ENCODE results near the gene SERPINA10.
"Not testable (repeated sequence)": the region's sequence is repeated elsewhere in the genome, so short reads cannot be mapped to it uniquely, and the experiment has no call there.

Gene SERPINA10

GRCh38 chr14:94269156-94269555 lies 23.9 kb downstream of the SERPINA10 start:
- H3K27ac ChIP-seq (ENCODE audit: low read depth, low read length, poor library complexity, severe bottlenecking), result no peak overlapping the region
- H3K9ac ChIP-seq (ENCODE audit: low read length), result no peak overlapping the region
- H3K4me3 ChIP-seq (ENCODE audit: low read depth, low read length, poor library complexity, severe bottlenecking), result no peak overlapping the region
- no peaks in the 10 kb centered on the region for H3K4me1 ChIP-seq (ENCODE audit: insufficient read depth, low read length, severe bottlenecking)
- no peaks in the 10 kb centered on the region for H3K36me3 ChIP-seq (ENCODE audit: insufficient read depth, low read length)
- TF ChIP-seq EZH2 (IDR thresholded peaks at IDR 0.05; ENCODE audit: borderline replicate concordance, low read length), result no peak
- no peak for TF ChIP-seq CTCF (IDR thresholded peaks at IDR 0.05; ENCODE audit: low read length)
- no peaks in the 10 kb centered on the region for H3K9me3 ChIP-seq (ENCODE audit: low read length)
- no peaks in the 10 kb centered on the region for H3K79me2 ChIP-seq (ENCODE audit: insufficient read depth, low read length)
- no peaks in the 10 kb centered on the region for H3K27me3 ChIP-seq (ENCODE audit: insufficient read depth, low read length)
- H3K4me2 ChIP-seq (ENCODE audit: low read length), result no peak overlapping the region
- no peak overlapping the region for H2AFZ ChIP-seq (ENCODE audit: low read length)
- H4K20me1 ChIP-seq (ENCODE audit: insufficient read depth, low read length), result no peaks in the 10 kb centered on the region
- no peaks in the 10 kb centered on the region for H3K9me2 ChIP-seq (ENCODE audit: low read depth, low read length)
- no peaks in the 10 kb centered on the region for H3F3A ChIP-seq (ENCODE audit: insufficient read depth, low read length)

DNA sequence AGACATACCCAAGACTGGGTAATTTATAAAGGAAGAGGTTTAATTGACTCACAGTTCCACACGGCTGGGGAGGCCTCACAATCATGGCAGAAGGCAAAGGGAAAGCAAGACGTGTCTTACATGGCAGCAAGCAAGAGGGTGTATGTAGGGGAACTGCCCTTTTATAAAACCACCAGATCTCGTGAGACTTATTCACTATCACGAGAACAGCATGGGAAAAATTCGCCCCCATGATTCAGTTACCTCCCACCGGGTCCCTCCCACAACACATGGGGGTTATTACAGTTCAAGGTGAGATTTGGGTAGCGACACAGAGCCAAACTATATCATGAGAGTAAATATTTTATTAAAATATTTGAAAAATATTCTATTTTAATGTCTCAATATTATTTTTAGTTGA lies 24.5 kb downstream of the SERPINA10 start:
- not testable (repeated sequence) for H3K4me3 ChIP-seq (ENCODE audit: low read depth, low read length, poor library complexity, severe bottlenecking); H3K4me2 ChIP-seq (ENCODE audit: low read length); H3K36me3 ChIP-seq (ENCODE audit: insufficient read depth, low read length)

DNA sequence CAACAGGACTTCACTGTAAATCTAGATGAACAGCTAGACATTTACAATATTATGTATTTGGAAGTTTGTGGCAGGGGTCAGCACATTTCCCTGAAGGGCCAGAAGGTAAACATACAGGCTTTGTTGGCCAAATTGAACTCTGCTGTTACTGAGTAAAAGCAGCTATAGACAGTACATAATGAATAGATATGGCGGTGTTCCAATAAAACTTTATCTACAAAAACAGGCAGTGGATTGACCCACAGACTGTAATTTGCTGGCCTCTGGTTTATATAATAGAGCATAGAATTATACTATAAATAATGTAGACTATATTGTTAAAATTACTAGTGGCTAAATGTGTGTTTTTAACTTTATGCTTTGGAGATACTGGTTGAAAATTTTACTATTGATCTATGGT lies 25.7 kb downstream of the SERPINA10 start:
- TF ChIP-seq EZH2 (IDR thresholded peaks at IDR 0.05; ENCODE audit: borderline replicate concordance, low read length) (no peak), CTCF (IDR thresholded peaks at IDR 0.05; ENCODE audit: low read length) (no peak)
- Histone ChIP-seq H3K27me3 (ENCODE audit: insufficient read depth, low read length) (no peaks in the 10 kb centered on the region), H3K9ac (ENCODE audit: low read length) (no peak overlapping the region), H3K9me3 (ENCODE audit: low read length) (no peaks in the 10 kb centered on the region), H4K20me1 (ENCODE audit: insufficient read depth, low read length) (no peaks in the 10 kb centered on the region), H3K9me2 (ENCODE audit: low read depth, low read length) (no peaks in the 10 kb centered on the region), H3K4me3 (ENCODE audit: low read depth, low read length, poor library complexity, severe bottlenecking) (no peak overlapping the region), H2AFZ (ENCODE audit: low read length) (no peak overlapping the region), H3K79me2 (ENCODE audit: insufficient read depth, low read length) (no peaks in the 10 kb centered on the region), H3K27ac (ENCODE audit: low read depth, low read length, poor library complexity, severe bottlenecking) (no peak overlapping the region), H3K4me1 (ENCODE audit: insufficient read depth, low read length, severe bottlenecking) (no peaks in the 10 kb centered on the region), H3K4me2 (ENCODE audit: low read length) (no peak overlapping the region), H3F3A (ENCODE audit: insufficient read depth, low read length) (no peaks in the 10 kb centered on the region), H3K36me3 (ENCODE audit: insufficient read depth, low read length) (no peaks in the 10 kb centered on the region)

More for the DNA sequence above, 24.5 kb downstream of the SERPINA10 start:
- H3F3A ChIP-seq (ENCODE audit: insufficient read depth, low read length); H3K9me3 ChIP-seq (ENCODE audit: low read length); H2AFZ ChIP-seq (ENCODE audit: low read length); H3K79me2 ChIP-seq (ENCODE audit: insufficient read depth, low read length); H4K20me1 ChIP-seq (ENCODE audit: insufficient read depth, low read length); H3K9ac ChIP-seq (ENCODE audit: low read length); H3K9me2 ChIP-seq (ENCODE audit: low read depth, low read length); H3K27ac ChIP-seq (ENCODE audit: low read depth, low read length, poor library complexity, severe bottlenecking); H3K4me1 ChIP-seq (ENCODE audit: insufficient read depth, low read length, severe bottlenecking); H3K27me3 ChIP-seq (ENCODE audit: insufficient read depth, low read length): not testable (repeated sequence)

DNA sequence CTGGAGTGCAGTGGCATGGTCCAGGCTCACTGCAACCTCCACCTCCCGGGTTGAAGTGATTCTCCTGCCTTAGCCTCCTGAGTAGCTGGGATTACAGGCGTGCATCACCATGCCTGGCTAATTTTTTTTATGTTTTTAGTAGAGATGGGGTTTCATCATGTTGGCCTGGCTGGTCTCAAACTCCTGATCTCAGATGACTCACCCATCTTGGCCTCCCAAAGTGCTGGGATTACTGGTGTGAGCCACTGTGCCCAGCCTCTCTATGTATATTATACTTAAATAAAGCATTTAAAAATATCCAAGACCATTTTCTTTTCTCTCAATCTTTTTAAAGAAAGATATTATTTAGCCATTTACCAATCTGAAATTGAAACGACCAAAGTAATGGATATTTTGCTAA lies 28.9 kb downstream of the SERPINA10 start:
- not testable (repeated sequence) for H2AFZ ChIP-seq (ENCODE audit: low read length); H4K20me1 ChIP-seq (ENCODE audit: insufficient read depth, low read length); H3K79me2 ChIP-seq (ENCODE audit: insufficient read depth, low read length); H3F3A ChIP-seq (ENCODE audit: insufficient read depth, low read length); H3K4me3 ChIP-seq (ENCODE audit: low read depth, low read length, poor library complexity, severe bottlenecking); H3K9me3 ChIP-seq (ENCODE audit: low read length); H3K36me3 ChIP-seq (ENCODE audit: insufficient read depth, low read length); H3K4me1 ChIP-seq (ENCODE audit: insufficient read depth, low read length, severe bottlenecking); H3K9me2 ChIP-seq (ENCODE audit: low read depth, low read length); H3K27ac ChIP-seq (ENCODE audit: low read depth, low read length, poor library complexity, severe bottlenecking); H3K9ac ChIP-seq (ENCODE audit: low read length); H3K27me3 ChIP-seq (ENCODE audit: insufficient read depth, low read length); H3K4me2 ChIP-seq (ENCODE audit: low read length)

Measured in OCI-LY1 (cell line).